Transverse colon (tissue), 4 donors: Measurements from ENCODE around the gene FIP1L1.

ENCODE experiments used
- POLR2A ChIP-seq: fragments of 450-650 bp; IDR thresholded peaks from one replicate; pipeline ENCODE4 v1.6.1; 2016; ENCODE audit warnings: antibody characterized with exemption, mild to moderate bottlenecking, moderate library complexity
- POLR2AphosphoS5 ChIP-seq, 3 donors: sonication (generic); formaldehyde crosslinking; IDR thresholded peaks; one replicate each; pipeline ENCODE4 v1.6.1; 2016; ENCODE audit warnings: antibody characterized with exemption in 3 of 3
- TF ChIP-seq, protein P1 (sequence below), 5 experiments: fragments of 200-600 bp in 3 of 5; fragments of 450-650 bp in 2 of 5; sonication (generic) in 3 of 5; IDR thresholded peaks; 1 replicate in 2 of 5; 2 replicates in 3 of 5; pipeline ENCODE4 v1.5.1; 2016 to 2017; ENCODE audit warnings: antibody characterized with exemption in 5 of 5, inconsistent platforms in 3 of 5, mild to moderate bottlenecking in 2 of 5, moderate library complexity in 1 of 5

DNA sequence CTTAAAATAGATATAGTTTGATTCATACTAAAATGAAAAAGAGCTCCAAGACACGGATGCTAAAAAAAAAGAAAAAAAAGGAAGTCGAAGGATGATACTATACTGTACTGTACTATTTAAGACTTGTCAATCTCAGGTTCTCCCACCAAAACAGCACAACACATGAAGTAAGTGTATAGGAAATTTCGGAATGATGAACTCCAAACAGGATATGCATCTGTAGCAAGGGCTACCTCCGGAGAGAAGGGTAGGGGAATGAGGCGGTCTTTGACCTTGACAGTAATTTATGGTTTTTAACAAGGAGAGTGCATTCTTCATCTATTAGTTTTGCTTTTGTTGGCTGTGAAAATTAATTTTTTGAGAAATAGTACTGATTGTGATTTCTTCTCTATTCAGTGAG, 541 bp upstream of the FIP1L1 start:
- TF ChIP-seq, protein P1, sequence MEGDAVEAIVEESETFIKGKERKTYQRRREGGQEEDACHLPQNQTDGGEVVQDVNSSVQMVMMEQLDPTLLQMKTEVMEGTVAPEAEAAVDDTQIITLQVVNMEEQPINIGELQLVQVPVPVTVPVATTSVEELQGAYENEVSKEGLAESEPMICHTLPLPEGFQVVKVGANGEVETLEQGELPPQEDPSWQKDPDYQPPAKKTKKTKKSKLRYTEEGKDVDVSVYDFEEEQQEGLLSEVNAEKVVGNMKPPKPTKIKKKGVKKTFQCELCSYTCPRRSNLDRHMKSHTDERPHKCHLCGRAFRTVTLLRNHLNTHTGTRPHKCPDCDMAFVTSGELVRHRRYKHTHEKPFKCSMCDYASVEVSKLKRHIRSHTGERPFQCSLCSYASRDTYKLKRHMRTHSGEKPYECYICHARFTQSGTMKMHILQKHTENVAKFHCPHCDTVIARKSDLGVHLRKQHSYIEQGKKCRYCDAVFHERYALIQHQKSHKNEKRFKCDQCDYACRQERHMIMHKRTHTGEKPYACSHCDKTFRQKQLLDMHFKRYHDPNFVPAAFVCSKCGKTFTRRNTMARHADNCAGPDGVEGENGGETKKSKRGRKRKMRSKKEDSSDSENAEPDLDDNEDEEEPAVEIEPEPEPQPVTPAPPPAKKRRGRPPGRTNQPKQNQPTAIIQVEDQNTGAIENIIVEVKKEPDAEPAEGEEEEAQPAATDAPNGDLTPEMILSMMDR (IDR thresholded peaks at IDR 0.05): no peak
- TF ChIP-seq POLR2A: no peak
- TF ChIP-seq POLR2AphosphoS5 (IDR thresholded peaks at IDR 0.05): no peak
